Measurements from ENCODE around the gene GPC3. TPM values are rescaled to one million over a fixed set of nuclear protein-coding genes. Genes with fewer than 3 reads are reported as not detected.

The GPC3 gene
- total RNA-seq, 1 donor: not detected

DNA sequence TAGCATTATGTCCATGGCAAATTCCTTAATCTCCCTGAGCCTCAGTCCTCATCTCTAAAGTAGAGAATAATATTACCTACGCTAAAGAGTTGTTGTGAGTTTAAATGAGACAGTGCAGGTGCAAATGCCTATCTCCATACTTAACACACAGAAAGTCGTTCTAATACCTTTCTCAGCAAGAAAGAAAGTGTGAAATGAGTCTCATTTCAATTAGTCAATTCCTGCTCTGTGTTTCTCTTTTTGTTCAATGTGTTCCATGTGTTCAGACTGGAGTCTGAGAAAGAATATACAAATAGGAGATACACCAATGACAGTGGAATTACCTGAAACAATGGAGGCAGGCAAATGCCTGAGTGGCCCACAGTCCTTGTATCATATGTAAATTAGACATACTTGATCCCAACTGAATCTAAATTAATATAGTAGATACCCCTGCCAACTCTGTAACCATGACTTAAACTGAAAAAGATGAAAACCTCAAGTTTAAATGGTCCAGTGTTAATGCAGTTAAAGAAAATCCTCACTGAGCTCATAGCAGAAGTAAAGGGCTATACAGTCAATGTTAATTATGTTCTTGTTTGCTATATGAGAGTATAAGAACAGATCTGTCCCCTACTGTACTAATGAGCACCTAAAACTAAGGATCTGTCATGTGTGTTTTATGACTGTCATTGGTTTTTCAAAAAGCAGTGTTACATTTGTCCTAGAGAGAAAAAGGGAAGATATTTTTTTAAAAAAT is 68.2 kb downstream of the GPC3 start:
- no peak for TF ChIP-seq CTCF (IDR thresholded peaks at IDR 0.05; ENCODE audit: insufficient read depth, low read depth, low read length)
- no peak for DNase-seq (ENCODE audit: low read depth)
- no peak overlapping the region for H3K4me3 ChIP-seq (ENCODE audit: low read depth, low read length)

- TF ChIP-seq CTCF (IDR thresholded peaks at IDR 0.05; ENCODE audit: insufficient read depth, low read depth, low read length): no peak
- H3K4me3 ChIP-seq (ENCODE audit: low read depth, low read length): no peak overlapping the region
- DNase-seq (ENCODE audit: low read depth): no peak
Measured at GRCh38 chrX:133913658-133914388, 71.6 kb downstream of the GPC3 start.

- no peak for TF ChIP-seq CTCF (IDR thresholded peaks at IDR 0.05; ENCODE audit: insufficient read depth, low read depth, low read length)
- DNase-seq (ENCODE audit: low read depth): no peak
- H3K4me3 ChIP-seq (ENCODE audit: low read depth, low read length): no peak overlapping the region
Measured at GRCh38 chrX:133913009-133913408, 72.4 kb downstream of the GPC3 start.

DNA sequence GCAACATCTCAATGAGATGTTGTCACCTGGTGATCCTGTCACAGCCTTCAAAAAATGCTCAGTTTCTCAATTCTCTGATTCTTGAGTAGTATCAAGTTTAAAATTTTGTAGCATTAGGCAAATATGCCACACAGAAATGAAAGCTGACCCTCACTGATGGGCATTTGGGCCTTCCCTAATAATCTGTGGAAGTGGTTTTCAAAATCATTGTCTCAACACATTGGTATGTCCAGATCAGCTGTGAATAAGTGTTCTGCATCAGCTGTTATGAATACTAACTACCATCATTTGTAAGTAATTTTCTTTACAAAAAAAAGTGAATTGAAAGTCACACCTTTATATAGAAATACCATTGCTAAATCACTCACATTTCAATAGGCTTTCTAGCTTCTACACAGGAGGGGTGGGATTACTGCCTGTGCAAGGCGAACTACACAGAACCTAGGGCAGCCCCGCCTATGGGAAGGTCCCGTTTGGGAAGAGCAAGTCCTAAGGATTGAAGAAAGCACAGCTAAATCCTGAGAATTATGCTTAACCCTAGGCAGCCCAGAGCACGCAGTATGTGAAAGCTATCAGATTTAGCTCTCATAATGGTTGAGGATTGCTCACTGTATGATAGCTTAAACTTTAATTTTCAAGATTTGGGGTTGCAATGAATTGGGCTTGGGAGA is 73.4 kb downstream of the GPC3 start:
- TF ChIP-seq CTCF (IDR thresholded peaks at IDR 0.05; ENCODE audit: insufficient read depth, low read depth, low read length): no peak
- no peak for DNase-seq (ENCODE audit: low read depth)

GRCh38 chrX:133910539-133910938 is 74.9 kb downstream of the GPC3 start:
- H3K4me3 ChIP-seq (ENCODE audit: low read depth, low read length): no peak overlapping the region
- DNase-seq (ENCODE audit: low read depth): no peak
- TF ChIP-seq CTCF (IDR thresholded peaks at IDR 0.05; ENCODE audit: insufficient read depth, low read depth, low read length): no peak

More for the DNA sequence above, 73.4 kb downstream of the GPC3 start:
- no peak overlapping the region for H3K4me3 ChIP-seq (ENCODE audit: low read depth, low read length)

- TF ChIP-seq CTCF (IDR thresholded peaks at IDR 0.05; ENCODE audit: insufficient read depth, low read depth, low read length): no peak
- no peak for DNase-seq (ENCODE audit: low read depth)
- H3K4me3 ChIP-seq (ENCODE audit: low read depth, low read length): no peak overlapping the region
Measured at GRCh38 chrX:133909888-133910287, 75.5 kb downstream of the GPC3 start.
